Ishikawa (cell line): ENCODE results near the gene ALDH5A1.

Experiments
- CEBPB ChIP-seq: IDR thresholded peaks from 2 replicates; pipeline ENCODE4 v1.6.1; 2012
- EGR1 ChIP-seq: IDR thresholded peaks from 2 replicates; pipeline ENCODE4 v1.6.1; 2012
- EP300 ChIP-seq: IDR thresholded peaks from 2 replicates; pipeline ENCODE4 v1.6.1; 2012; ENCODE audit warnings: borderline replicate concordance
- REST ChIP-seq: IDR thresholded peaks from 2 replicates; pipeline ENCODE4 v1.6.1; 2012; ENCODE audit warnings: low read depth, mild to moderate bottlenecking

- no peak for TF ChIP-seq REST
- TF ChIP-seq EP300: no peak
- TF ChIP-seq CEBPB: no peak
- no peak for TF ChIP-seq EGR1
Observed at GRCh38 chr6:24549674-24550353, 55.0 kb downstream of the ALDH5A1 start.
